Tibial nerve (tissue), 4 donors: ENCODE data around the gene PNPLA3.

Experiments
- EP300 ChIP-seq, 2 donors: sonication (generic); formaldehyde crosslinking; IDR thresholded peaks; one replicate each; pipeline ENCODE4 v1.6.1; 2017; ENCODE audit warnings: antibody characterized with exemption in 2 of 2, mild to moderate bottlenecking in 1 of 2
- POLR2A ChIP-seq, 2 donors: fragments of 450-650 bp; IDR thresholded peaks; one replicate each; pipeline ENCODE4 v1.6.1; 2017; ENCODE audit warnings: antibody characterized with exemption in 2 of 2, mild to moderate bottlenecking in 2 of 2, moderate library complexity in 2 of 2
- TF ChIP-seq, protein P1 (sequence below), 5 experiments: fragments of 200-600 bp in 3 of 5; fragments of 450-650 bp in 2 of 5; sonication (generic) in 3 of 5; IDR thresholded peaks; one replicate each; pipeline ENCODE4 v1.5.1; 2016 to 2019; ENCODE audit warnings: antibody characterized with exemption in 5 of 5, mild to moderate bottlenecking in 3 of 5, moderate library complexity in 2 of 5

DNA sequence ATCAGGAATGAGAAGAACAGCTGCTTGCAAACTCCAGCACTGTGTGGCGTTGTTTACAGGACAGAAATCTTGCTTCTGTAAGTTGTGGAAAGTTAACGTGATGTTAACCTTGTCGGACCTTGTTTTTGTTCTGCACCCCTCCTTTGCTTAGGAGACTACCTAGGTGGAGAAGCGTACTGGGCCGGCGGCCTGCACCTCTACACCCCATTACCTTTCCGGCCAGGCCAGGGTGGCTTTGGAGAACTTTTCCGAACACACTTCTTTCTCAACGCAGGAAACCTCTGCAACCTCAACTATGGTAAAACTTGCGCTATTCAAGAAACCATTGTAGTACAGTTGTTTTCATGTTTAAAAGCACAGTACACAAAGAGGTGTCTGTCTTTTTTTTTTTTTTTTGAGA lies 65.4 kb downstream of the PNPLA3 start:
- TF ChIP-seq, protein P1, sequence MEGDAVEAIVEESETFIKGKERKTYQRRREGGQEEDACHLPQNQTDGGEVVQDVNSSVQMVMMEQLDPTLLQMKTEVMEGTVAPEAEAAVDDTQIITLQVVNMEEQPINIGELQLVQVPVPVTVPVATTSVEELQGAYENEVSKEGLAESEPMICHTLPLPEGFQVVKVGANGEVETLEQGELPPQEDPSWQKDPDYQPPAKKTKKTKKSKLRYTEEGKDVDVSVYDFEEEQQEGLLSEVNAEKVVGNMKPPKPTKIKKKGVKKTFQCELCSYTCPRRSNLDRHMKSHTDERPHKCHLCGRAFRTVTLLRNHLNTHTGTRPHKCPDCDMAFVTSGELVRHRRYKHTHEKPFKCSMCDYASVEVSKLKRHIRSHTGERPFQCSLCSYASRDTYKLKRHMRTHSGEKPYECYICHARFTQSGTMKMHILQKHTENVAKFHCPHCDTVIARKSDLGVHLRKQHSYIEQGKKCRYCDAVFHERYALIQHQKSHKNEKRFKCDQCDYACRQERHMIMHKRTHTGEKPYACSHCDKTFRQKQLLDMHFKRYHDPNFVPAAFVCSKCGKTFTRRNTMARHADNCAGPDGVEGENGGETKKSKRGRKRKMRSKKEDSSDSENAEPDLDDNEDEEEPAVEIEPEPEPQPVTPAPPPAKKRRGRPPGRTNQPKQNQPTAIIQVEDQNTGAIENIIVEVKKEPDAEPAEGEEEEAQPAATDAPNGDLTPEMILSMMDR (IDR thresholded peaks at IDR 0.05): no peak
- no peak for TF ChIP-seq EP300 (IDR thresholded peaks at IDR 0.05)
- no peak for TF ChIP-seq POLR2A (IDR thresholded peaks at IDR 0.05)
